GM18951 (cell line): ENCODE data around the gene ALS2CL.

Experiments used
- POLR2A ChIP-seq: IDR thresholded peaks from 4 replicates; pipeline ENCODE4 v1.6.1; 2011; ENCODE audit warnings: mild to moderate bottlenecking; ENCODE audit not compliant: insufficient read length, insufficient read depth; ENCODE audit errors: extremely low read depth
- in situ Hi-C: fragments of 300-500 bp; cut with MboI; formaldehyde crosslinking; loops from one replicate; pipeline ENCODE4 v1.12.0; 2022; ENCODE audit warnings: low sequenced_read_pairs, mixed read lengths, inconsistent platforms; ENCODE audit not compliant: unreplicated experiment

The ALS2CL gene

DNA sequence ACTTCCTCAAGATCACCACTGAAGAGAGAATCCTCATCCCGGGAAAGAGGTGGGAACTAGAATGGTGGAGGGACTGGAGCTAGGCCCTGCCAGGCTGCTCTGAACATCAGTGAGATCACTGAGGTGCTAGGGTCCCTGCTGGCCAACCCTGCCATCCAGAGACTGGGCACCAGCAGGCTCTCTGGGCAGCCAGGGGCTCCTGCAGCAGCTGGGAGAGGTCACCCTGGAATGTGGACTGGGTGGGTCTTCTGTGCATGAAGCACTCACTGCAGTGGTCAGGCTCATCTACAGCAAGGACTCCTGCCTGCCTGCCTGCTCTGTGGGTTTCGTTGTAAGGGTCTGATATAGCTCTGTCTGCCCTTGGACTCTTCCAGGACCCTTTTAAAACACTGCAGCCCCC lies 24.9 kb downstream of the ALS2CL start:
- in situ Hi-C loops: no loop called here
- TF ChIP-seq POLR2A: no peak

DNA sequence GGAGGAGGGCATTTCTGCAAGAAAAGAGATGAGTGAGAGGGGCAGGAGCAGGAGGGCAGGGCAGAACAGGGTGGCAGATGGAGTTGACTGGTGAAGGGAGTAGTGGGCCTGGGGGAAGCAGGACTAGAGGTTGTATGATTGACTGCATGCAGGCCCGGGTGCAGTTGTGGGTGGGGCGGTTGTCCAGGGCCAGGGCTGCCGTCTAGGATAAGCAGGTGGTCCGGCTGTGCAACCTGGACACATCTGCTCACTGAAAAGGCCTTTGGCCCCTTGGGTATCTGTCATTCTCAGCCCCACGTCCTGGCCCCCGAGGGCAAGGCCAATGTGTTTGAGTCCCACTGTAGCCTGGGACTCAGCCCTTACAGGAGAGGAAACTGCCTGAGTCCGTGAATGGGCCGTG lies 25.4 kb downstream of the ALS2CL start:
- no peak for TF ChIP-seq POLR2A
- in situ Hi-C loops: no loop called here

DNA sequence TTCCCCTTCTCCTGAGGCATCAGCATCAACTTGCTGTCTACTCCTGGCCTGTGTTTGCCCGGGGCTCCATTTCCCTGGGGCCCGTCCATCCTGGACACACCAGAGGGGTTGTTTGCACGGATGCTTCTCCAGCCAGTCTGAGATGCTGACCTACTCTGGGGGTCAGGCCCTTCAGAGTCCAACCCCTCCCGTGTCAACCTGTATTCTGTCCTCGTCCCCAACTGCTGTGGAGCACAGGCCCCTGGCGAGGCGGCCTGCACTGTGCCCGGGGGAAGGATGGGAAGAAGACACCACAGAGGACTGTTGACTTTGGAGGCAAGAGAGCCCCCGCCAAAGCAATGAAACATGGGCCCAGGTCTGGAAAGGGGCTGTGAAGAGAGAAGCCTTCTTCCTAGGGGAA lies 25.8 kb downstream of the ALS2CL start:
- in situ Hi-C loops: no loop called here
- TF ChIP-seq POLR2A: no peak

DNA sequence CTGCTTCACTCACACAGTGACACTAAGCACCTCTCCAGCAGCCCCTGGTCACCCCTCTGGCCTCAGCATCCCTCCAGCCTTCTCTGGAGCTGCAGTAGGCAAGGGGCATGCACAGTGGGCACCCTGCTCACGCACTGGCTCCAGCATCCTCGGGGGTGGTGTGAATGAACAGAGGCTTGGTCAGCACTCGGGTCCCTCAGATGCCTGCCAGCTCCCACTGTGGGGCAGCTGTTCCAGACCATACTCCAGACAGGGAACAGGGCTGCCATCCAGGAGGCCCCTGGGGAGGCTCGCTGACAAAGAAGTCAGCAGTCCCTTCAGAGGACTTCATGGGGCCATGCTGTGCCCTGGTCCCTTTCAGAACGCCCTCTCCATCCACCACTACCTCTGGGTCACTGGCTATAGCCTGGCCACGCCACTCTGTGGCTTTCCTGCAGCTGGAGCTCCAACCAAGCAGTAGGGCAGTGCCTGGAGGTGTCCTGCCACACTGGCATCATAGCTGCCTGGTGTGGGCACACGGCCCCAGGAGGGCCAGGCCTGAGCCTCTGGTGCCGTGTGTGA lies 26.3 kb downstream of the ALS2CL start:
- in situ Hi-C loops: no loop called here
- TF ChIP-seq POLR2A: no peak

DNA sequence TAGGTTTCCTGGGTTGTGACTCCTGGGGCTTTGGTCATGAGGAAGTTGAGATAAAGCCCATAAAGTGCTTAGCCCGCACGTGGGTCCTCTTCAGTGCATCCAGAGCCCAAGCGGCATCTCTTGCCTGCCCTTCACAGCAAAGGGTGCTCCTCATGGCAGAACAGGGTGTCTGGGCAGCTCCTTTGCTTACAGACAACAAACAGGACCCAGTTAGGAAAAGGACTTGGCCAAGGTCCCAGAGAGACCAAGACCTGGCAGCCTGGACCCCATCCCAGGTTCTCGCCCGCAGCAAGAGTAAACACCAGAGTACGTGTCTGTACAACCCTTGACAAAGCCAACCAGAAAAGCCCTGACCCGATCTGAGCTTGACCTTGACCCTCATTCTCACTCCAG lies 27.0 kb downstream of the ALS2CL start:
- in situ Hi-C loops: no loop called here

DNA sequence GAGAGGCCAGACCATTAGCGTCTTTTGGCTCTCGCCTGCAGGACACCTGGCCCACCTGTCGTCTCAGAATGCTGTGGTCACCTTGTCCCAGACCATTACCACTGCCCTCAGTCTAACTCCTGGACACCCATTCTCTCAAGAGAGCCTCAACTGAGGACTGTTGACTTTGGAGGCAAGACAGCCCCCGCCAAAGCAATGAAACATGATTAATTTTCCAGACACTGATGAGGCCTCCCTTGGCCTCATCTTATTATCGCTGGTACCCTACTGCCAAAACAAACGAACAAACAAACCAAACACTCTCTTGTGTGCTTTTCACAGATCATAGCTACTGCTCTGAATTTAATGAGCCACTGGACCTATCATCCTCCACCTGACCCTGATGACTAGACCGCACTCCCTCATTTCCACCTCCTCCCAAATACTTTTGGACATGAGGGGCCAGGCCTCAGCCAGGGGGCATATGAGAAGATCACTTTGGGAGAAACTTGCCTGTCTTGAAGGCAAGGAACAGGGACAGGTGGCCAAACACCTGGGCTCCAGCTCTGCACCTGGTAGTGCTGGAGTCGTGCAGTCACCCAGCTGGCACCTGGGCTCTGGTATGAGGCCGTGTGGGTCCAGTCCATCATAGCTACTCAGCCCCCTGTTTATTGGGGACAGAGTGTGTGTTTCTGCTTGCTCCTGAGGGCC lies 27.6 kb downstream of the ALS2CL start:
- no peak for TF ChIP-seq POLR2A
- in situ Hi-C loops: no loop called here

More for the DNA sequence above, 27.0 kb downstream of the ALS2CL start:
- no peak for TF ChIP-seq POLR2A

DNA sequence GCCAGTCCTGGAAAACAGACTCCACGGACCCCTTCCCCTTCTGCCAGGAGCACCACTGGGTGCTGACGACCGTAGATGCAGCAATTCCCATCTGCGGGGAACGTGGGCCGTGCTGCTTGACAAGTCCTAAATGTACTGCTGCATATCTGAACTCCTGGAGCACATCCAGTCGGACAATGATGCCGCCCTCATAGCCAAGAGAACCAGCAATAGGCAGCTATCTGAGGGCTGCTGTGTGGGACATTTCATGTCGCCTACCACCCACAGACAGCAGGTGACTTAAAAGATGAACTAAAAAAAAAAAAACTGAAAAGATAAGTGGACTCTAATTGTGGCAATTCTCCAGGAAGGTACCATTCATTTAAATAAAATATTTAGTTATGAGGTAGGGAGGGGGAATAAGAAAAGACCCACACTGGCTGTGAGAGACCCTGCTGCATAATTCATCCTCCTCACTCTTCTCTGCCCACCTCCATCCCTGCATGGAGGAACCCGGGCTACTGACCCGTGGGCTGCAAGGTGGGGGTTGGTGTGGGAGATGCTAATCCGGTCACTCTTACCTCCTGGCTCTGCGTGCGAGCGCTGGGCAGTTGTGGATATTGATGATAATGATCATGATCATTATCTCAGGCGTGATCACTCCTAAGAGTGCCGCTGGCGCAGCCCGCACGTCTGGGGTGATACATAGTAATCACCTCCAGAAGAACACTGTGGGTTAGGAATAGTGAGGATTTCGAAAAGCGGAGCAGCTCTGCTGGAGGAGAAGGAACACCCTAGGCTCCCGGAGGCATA lies 28.3 kb downstream of the ALS2CL start:
- no peak for TF ChIP-seq POLR2A
- in situ Hi-C loops: no loop called here

DNA sequence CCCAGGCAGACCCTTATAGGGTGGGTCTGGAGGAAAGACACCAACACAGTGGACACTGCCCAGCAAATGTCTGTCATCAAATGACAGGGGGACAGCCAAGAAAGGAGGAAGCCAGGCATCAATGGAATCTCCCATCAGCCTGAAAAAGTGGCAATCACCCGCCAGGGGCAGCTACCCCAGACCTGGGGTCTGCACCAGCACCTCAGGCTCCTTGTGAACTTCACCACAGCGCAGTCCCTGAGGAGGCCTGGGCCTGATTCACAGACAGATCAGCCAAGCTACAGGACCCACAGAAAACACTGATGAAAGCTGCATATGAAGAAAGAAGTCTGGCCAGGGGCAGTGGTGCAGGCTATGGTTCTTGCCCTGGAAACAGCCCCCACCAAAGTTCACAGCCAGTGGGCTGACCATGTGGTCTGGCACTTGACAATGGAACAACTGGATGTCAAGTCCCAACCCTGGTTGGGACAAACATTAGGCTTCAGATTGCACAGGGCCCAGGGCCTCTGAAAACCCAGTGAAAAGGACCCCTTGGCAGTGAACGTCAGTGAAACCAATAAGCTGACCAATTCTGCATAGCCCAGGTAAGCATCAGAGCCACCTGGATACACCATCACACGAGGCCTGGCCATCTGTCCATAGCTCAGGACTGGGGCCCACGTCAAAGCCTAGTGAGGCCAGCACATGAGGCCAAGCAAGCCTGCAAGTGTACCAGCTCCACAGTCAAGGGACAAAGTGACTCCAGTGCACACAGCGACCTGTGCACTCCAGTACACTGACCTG lies 29.1 kb downstream of the ALS2CL start:
- in situ Hi-C loops: no loop called here
- TF ChIP-seq POLR2A: no peak

DNA sequence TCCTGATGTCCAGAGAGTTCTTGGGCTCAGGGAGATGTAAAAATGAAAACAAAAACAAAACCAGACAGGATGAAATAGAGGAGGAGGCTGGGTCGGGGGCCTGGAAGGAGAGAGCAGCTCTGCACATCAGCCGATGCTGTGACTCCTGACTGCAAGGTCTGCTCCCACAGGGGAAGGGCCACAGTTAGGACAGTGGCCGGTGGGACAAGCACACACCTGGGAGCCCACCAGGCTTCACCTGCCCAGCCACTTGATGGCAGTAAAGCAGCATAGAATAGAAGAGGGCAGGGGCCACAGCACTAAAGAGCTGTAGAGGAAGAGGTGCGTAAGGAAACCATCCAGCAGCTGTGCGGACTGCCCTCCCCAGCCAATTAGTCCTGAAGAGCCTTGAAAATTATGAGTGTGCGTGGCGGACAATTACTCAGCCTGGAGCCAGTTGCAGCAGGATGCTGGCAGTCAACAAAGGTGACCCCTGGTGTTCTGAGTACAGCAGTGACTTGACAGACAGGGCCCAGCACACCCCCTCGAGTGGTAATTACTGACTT lies 29.8 kb downstream of the ALS2CL start:
- in situ Hi-C loops: no loop called here
- TF ChIP-seq POLR2A: no peak

DNA sequence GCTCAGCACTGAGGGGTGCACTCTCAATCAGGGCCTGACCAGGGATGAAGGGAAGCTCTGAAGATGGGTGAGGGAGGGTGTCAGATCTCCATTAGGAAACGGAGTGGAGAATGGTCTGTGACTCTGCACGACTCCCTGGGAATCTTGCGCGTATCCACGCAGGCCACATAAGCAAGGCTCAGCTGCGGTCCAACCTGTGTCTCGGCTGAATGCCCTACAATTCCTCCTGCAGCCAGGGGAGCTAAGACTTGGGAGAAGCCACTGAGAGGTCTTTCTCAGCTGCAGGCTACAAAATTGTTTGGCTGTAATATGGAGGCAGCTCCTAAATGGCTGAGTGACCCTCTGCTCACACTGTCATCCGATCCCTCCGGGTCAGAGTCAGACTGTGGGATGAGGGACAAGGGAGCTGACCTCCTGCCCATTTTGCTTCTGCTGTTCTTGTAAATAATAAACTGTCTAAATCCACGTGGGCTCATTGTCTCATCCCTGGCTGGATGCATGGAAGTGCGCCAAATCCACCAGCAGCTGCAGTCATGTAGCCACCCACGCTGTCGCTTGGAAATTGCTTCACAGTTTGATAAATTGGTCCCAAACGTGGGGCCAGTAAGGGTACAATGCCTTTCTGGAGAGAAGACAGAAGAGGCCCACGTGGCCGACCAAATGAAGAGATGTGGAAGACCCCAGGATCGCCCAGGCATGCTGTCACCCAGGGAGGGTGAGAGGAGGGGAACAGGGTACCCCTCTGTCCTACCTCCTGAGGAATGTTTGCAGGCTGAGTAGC lies 30.5 kb downstream of the ALS2CL start:
- TF ChIP-seq POLR2A: no peak
- in situ Hi-C loops: no loop called here

DNA sequence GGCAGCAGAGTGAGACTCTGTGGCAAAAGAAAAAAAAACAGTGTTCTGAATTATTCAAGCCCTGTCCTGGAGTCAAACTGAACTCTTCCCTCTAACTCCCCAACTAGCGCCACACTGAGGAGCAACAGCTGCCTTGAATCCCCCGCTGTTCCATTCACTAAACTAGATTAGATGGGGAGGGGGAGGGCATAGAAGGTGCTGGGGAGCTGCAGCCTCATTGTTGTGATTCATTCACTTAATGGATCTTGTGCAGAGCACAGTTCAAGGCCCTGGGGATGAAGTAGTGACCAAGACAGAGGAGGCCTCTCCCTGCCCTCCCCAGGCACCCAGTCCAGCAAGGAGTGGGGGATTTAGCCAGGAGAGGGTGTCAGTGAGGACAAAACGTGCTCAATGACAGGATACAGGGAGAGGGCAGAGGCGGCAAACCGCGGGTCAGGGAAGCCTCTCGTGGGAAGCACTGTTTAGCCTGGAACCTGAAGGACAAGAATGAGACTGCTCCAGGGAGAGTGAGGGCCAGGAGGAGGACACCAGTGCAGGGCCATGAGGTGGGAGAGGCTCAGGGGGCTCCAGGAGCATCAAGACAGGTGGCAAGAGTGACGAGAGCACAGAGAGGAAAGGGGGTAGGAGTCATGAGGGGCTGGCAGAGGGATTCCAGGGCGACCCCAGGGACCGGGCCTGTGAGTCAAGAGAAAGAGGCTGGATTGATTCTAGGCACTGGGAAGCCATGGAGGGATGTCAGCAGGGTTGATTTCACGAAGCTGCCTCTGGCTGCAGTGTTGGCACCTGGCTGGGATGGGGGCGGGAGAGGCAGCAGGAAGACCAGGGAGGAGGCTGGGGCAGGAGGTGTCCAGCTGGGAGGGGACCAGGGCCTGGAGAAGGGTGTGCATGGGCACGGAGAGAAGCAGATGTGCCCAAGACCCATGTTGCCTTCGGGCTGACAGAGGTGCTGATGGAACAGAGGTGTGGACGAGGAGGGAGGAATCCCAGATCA lies 31.4 kb downstream of the ALS2CL start:
- no peak for TF ChIP-seq POLR2A
- in situ Hi-C loops: no loop called here
